IPS-15b (cell line): Measurements from ENCODE around the gene ATP9B.
"Not testable (repeated sequence)": the region's sequence is repeated elsewhere in the genome, so short reads cannot be mapped to it uniquely, and the experiment has no call there.

Experiments
- H3K27me3 ChIP-seq: one replicate; pipeline ENCODE4 v1.6.1; 2013; ENCODE audit warnings: low read length; ENCODE audit not compliant: control insufficient read depth, insufficient read depth
- H3K36me3 ChIP-seq: one replicate; pipeline ENCODE4 v1.6.1; 2013; ENCODE audit warnings: low read length; ENCODE audit not compliant: control insufficient read depth, insufficient read depth
- H3K4me1 ChIP-seq: one replicate; pipeline ENCODE4 v1.6.1; 2013; ENCODE audit warnings: mild to moderate bottlenecking, low read length; ENCODE audit not compliant: control insufficient read depth, insufficient read depth
- H3K4me3 ChIP-seq: one replicate; pipeline ENCODE4 v1.5.1; 2013; ENCODE audit warnings: low read depth, low read length
- H3K9ac ChIP-seq: one replicate; pipeline ENCODE4 v1.6.1; 2013; ENCODE audit warnings: low read depth, mild to moderate bottlenecking, low read length
- H3K9me3 ChIP-seq: one replicate; pipeline ENCODE4 v1.6.1; 2013; ENCODE audit warnings: mild to moderate bottlenecking, low read length; ENCODE audit not compliant: control insufficient read depth, insufficient read depth

ATP9B gene

DNA sequence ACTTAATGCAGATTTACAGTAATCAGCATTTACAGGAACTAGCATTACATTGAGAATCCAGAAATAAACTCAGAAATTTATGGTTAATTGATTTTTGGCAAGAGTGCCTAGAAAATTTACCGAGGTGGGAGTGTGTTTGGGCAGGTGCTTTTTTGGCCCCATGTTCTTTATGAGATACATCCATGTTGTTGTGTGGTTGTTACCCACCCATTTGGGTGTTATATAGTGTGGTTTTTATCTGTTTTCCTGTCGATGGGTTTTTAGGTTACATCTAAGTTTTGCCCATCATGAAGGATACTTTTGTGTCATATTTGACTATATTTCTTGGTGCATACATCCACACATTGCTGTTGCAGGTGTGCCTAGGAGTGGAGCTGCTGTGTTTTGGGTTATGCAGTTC lies 82.0 kb downstream of the ATP9B start:
- Histone ChIP-seq H3K4me1 (no peaks in the 10 kb centered on the region), H3K9ac (no peak overlapping the region), H3K4me3 (no peak overlapping the region), H3K9me3 (no peaks in the 10 kb centered on the region), H3K27me3 (no peaks in the 10 kb centered on the region), H3K36me3 (no peaks in the 10 kb centered on the region)

DNA sequence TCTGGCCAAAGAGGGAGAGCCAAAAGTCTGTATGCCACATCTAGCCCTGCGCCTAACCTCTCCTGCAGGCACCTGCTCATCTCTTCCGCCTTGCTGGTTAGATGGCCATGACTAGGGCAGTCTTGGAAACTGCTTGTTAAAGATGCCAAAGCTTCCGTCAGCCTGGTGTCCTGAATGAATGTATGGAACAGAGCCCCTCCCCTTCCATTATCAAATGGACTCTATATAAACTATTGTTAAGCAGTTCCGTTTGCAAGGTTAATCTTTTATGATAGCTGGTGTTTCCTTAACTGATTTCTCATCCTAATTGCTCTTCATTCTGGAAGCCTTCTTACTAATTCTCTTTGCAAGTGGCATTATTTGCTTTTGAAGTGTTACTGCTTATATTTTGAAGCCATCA lies 87.1 kb downstream of the ATP9B start:
- Histone ChIP-seq H3K9me3 (no peaks in the 10 kb centered on the region), H3K4me1 (no peaks in the 10 kb centered on the region), H3K4me3 (no peak overlapping the region), H3K9ac (no peak overlapping the region), H3K27me3 (no peaks in the 10 kb centered on the region), H3K36me3 (no peaks in the 10 kb centered on the region)

DNA sequence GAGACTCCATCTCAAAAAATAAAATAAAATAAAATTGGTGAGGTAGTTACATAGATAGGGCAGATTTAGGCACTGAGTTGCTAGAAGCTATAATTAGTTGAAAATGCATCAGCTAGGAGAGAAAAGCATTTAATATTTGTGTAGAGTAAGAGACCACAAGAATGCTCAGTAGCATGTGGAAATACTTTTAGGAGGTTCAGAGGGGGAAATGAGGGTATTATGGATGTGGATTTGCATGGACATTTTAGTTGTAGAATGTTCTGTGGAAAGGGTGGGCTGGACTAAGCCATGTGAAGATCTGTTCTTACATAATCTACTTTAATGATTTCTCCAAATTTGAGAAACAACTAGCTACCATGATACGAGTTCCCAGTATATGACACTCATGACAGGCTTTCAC lies 95.5 kb downstream of the ATP9B start:
- Histone ChIP-seq H3K4me3 (no peak overlapping the region), H3K9me3 (no peaks in the 10 kb centered on the region), H3K27me3 (no peaks in the 10 kb centered on the region), H3K36me3 (peaks cover 11% of the 10 kb centered on the region), H3K9ac (no peak overlapping the region), H3K4me1 (no peaks in the 10 kb centered on the region)

DNA sequence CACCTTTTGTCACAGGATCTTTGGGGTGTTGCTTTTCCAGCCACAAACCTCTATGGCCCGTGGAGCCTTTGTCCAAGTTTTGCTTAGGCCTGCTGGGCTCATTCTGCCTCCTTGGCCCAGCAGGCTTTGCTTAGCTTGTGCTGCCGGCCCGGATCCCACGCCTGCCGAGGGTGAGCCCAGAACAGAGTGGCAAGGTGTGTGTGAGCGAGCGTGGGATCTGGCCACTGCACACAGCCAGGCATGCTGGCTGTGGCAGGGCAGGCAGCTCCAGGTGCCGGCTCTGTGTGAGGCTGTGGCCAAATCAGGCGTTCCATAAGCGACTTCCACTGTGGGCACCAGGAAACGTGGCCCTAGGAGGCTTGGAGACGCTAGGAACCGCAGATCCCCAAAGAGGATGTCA lies 97.5 kb downstream of the ATP9B start:
- Histone ChIP-seq H3K27me3 (no peaks in the 10 kb centered on the region), H3K4me3 (no peak overlapping the region), H3K9ac (no peak overlapping the region), H3K36me3 (peaks cover 11% of the 10 kb centered on the region), H3K4me1 (no peaks in the 10 kb centered on the region), H3K9me3 (no peaks in the 10 kb centered on the region)

DNA sequence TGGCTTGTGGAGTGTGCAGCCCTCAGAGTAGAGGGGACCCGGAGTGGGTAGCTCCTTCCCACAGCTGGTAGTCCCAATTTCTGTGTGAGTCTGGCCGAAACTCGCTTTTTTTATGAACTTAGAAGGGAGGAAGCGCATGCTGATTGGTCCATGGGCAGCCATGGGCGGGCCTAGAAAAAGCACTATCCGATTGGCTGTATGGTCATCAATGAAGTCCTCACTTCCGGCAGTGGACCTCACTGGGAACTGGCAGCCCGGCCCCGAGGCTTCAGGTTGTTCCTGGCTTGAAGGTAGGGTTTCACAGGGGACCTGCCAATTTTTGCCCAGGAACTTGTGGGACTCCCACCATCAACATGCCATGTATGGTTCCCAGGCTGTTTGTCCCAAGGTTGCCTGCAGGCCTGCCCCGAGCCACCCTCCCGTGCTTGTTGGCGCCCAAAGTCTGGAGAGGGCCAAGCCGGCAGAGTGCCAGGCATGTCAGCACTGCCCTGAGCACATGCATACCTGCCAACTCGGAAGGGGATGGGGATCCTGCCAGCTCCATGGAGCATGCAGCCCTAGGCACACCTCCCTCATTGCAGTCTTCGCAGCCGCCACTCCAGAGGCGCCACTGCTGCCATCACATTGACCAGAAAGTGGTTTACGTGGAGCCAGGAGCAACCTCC lies 98.5 kb downstream of the ATP9B start:
- no peaks in the 10 kb centered on the region for H3K4me1 ChIP-seq
- no peak overlapping the region for H3K4me3 ChIP-seq
- H3K9me3 ChIP-seq, result no peaks in the 10 kb centered on the region
- peaks cover 11% of the 10 kb centered on the region for H3K36me3 ChIP-seq
- H3K9ac ChIP-seq, result no peak overlapping the region
- H3K27me3 ChIP-seq, result no peaks in the 10 kb centered on the region

DNA sequence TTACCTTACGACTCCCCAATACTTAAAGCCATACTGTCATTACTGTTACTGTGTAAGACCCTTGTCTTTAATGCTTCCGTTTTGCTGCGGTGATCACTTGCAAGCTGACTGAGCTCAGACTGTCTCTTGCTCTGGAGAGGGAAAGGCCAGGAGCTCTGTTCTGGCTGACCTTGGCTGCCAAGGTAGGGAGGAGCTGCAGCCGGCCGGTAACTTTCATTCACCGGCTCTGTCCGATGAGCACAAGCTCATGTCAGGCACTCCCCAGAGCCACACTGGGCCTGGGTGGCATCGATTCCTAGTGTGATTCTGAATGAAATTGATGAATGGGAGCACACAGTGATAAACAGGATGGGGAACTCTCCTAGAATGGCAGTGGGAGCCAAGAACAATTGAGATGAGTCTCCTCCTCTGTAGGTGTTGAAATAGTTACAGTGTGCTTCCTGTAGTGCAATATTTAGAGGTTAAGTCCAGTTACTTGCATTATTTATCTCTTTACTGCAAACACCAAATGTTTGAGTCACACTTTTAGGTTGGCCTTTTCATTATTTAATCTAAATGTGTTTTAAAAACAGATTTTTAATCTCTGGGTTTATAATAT lies 100.9 kb downstream of the ATP9B start:
- Histone ChIP-seq H3K9me3 (no peaks in the 10 kb centered on the region), H3K4me1 (no peaks in the 10 kb centered on the region), H3K27me3 (no peaks in the 10 kb centered on the region), H3K36me3 (peaks cover 11% of the 10 kb centered on the region), H3K4me3 (no peak overlapping the region), H3K9ac (no peak overlapping the region)

DNA sequence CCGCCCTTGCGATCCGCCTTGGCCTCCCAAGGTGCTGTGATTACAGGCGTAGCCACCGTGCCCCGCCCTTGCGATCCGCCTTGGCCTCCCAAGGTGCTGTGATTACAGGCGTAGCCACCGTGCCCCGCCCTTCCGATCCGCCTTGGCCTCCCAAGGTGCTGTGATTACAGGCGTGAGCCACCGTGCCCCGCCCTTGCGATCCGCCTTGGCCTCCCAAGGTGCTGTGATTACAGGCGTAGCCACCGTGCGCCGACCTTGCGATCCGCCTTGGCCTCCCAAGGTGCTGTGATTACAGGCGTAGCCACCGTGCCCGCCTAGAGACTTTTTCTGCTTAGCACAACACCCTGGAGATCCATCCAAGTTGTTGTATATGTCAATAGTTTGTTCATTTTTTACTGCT lies 103.1 kb downstream of the ATP9B start:
- H3K4me1 ChIP-seq, H3K4me3 ChIP-seq, H3K9ac ChIP-seq: not testable (repeated sequence)

DNA sequence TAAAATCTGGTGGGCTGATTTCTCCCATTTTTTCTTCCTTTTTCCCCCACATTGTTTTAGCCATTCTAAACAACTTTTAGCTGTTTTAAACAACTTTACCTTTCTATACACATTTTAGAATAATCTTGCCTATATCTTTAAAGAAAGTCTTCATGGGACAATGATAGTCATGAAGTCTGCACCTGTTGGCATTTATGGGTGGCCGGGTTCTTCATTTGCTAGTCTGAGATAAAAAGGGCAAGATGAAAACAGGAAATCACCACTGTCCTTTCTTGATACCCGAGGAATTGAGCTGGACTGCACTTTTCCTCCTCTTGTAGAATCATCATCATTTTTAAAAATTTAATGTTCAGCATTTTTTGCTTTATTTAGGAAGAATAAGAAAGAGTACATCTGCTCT lies 104.5 kb downstream of the ATP9B start:
- no peaks in the 10 kb centered on the region for H3K4me1 ChIP-seq

More for the DNA sequence above, 103.1 kb downstream of the ATP9B start:
- not testable (repeated sequence) for H3K27me3 ChIP-seq, H3K9me3 ChIP-seq, H3K36me3 ChIP-seq

DNA sequence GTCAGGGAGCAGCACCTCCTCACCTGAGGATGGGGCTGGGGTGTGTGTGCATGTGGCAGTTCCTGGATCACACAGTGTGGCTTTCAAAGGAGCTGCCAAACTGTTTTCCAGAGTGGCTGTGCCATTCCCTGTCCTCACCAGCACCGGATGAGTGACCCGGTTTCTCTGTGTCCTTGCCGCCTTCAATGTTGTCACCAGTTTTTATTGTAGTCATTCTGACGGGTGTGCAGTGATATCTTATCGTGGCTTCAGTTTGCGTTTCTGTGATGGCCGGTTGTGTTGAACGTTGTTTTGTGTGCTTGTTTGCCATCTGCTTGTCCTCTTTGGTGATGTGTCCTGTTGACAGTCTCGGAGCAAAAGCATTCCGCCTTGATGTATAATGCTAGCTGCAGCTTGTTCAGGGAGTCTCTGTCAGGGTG lies 108.9 kb downstream of the ATP9B start:
- Histone ChIP-seq H3K36me3 (no peaks in the 10 kb centered on the region), H3K4me1 (peaks cover 14% of the 10 kb centered on the region), H3K27me3 (no peaks in the 10 kb centered on the region), H3K9ac (no peak overlapping the region), H3K9me3 (no peaks in the 10 kb centered on the region), H3K4me3 (no peak overlapping the region)

More for the DNA sequence above, 104.5 kb downstream of the ATP9B start:
- H3K9ac ChIP-seq, result no peak overlapping the region
- H3K36me3 ChIP-seq, result no peaks in the 10 kb centered on the region
- H3K4me3 ChIP-seq, result no peak overlapping the region
- no peaks in the 10 kb centered on the region for H3K9me3 ChIP-seq
- no peaks in the 10 kb centered on the region for H3K27me3 ChIP-seq

DNA sequence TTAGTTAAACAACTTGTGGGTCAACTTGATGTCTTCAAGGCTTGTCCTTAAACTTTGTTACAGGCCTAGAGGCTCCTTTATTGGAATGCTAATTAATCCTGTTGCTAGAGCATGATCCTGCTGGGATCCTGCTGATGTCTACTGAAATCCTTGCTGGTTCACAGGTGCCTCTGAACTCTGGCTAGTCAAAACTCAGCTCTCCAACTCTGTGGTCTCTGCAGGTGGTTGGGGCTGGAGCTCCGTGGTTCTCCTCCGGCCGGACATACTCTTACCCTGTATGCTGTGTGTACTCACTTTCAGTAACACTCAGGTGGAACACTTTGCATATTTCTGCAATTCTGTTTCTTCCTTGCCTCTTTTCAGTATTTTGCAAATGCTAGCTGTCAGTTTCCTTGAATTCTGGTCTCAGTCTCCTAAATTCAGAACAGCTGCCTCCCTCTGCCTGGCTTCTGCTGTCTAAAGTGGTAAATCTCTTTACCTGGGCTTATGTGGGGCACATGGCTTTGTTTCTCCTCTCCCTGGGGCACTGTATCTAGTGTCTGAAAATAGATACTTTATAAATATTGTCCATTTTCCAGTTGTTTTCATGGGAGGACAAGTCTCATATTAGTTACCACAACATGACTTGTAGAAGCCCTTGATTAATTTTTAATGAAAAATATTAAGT lies 113.0 kb downstream of the ATP9B start:
- Histone ChIP-seq H3K4me1 (peaks cover 14% of the 10 kb centered on the region), H3K9me3 (no peaks in the 10 kb centered on the region)

DNA sequence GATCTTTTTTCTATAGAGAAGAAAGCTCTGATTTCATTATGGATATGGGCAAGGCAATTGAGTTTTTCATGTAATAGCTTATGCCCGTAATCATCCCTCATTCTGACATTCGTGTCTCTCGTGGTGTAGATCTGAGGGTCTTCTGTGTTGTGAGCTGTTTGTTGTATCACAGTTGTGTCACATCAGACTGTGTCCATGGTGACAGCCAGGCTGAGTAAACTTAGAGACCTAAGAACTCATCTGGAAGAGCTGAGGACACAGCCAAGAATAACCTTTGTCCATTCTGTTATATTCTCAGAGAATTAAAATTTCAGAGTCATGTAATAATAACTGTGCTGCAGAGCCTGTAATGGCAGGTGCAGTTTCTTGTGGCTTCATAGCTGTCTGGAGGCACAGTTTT lies 116.5 kb downstream of the ATP9B start:
- Histone ChIP-seq H3K9me3 (no peaks in the 10 kb centered on the region), H3K4me1 (peaks cover 14% of the 10 kb centered on the region), H3K36me3 (no peaks in the 10 kb centered on the region), H3K27me3 (no peaks in the 10 kb centered on the region), H3K9ac (no peak overlapping the region), H3K4me3 (no peak overlapping the region)

More for the DNA sequence above, 113.0 kb downstream of the ATP9B start:
- Histone ChIP-seq H3K36me3 (no peaks in the 10 kb centered on the region), H3K27me3 (no peaks in the 10 kb centered on the region), H3K9ac (no peak overlapping the region), H3K4me3 (no peak overlapping the region)

DNA sequence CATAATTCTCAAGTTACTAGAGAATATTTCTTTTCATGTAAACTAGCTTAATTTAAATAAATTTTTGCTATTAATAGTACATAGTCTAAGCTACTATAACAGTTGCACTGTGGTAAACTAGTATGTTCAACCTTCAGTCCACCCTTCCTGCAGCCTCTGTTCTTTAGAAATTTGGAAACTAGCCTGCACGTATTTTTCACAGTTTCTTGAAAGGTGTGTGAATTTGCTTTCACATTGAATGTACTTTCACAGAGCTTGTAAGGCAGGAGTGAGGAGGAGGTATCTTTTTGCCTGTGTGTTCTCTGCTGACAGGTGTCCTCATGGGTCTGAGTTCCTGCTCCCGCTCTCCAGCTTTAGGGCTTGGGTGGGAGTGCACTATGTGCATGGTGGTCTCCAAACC lies 117.5 kb downstream of the ATP9B start:
- H3K4me3 ChIP-seq, result no peak overlapping the region
- no peaks in the 10 kb centered on the region for H3K27me3 ChIP-seq
- no peak overlapping the region for H3K9ac ChIP-seq
- no peaks in the 10 kb centered on the region for H3K36me3 ChIP-seq
- H3K9me3 ChIP-seq, result no peaks in the 10 kb centered on the region
- H3K4me1 ChIP-seq, result peaks cover 10% of the 10 kb centered on the region
